ENCODE results near the gene P2RX7. TPM values are rescaled to one million over a fixed set of nuclear protein-coding genes. Genes with fewer than 3 reads are reported as not detected.
"Not testable (repeated sequence)": the region's sequence is repeated elsewhere in the genome, so short reads cannot be mapped to it uniquely, and the experiment has no call there.

Gene P2RX7
- polyA plus RNA-seq, 5 donors: 1.5 to 2.4 (median 1.6) TPM

GRCh38 chr12:121133838-121134237 is 1.2 kb downstream of the P2RX7 start:
- DNase-seq: no peak

GRCh38 chr12:121135320-121135719 is 2.6 kb downstream of the P2RX7 start:
- DNase-seq: no peak

- DNase-seq: no peak
Measured at GRCh38 chr12:121137512-121137911, 4.8 kb downstream of the P2RX7 start.

GRCh38 chr12:121138284-121138683 is 5.6 kb downstream of the P2RX7 start:
- no peak for DNase-seq

- DNase-seq: no peak
Measured at GRCh38 chr12:121139286-121139685, 6.6 kb downstream of the P2RX7 start.

GRCh38 chr12:121142171-121142950 is 9.7 kb downstream of the P2RX7 start:
- DNase-seq: no peak

- DNase-seq: no peak
Measured at GRCh38 chr12:121144416-121144914, 11.8 kb downstream of the P2RX7 start.

GRCh38 chr12:121145221-121145620 is 12.5 kb downstream of the P2RX7 start:
- no peak for DNase-seq

GRCh38 chr12:121149289-121149688 is 16.6 kb downstream of the P2RX7 start:
- DNase-seq: not testable (repeated sequence)

GRCh38 chr12:121154793-121155375 is 22.2 kb downstream of the P2RX7 start:
- no peak for DNase-seq

- DNase-seq: no peak
Measured at GRCh38 chr12:121156365-121156764, 23.7 kb downstream of the P2RX7 start.

- DNase-seq: no peak
Measured at GRCh38 chr12:121158085-121158484, 25.4 kb downstream of the P2RX7 start.

GRCh38 chr12:121158728-121159351 is 26.2 kb downstream of the P2RX7 start:
- DNase-seq: not testable (repeated sequence)

GRCh38 chr12:121159467-121160307 is 27.0 kb downstream of the P2RX7 start:
- no peak for DNase-seq

GRCh38 chr12:121162384-121162783 is 29.7 kb downstream of the P2RX7 start:
- no peak for DNase-seq

GRCh38 chr12:121162985-121163384 is 30.3 kb downstream of the P2RX7 start:
- no peak for DNase-seq

GRCh38 chr12:121164839-121165238 is 32.2 kb downstream of the P2RX7 start:
- DNase-seq: not testable (repeated sequence)

- DNase-seq: no peak
Measured at GRCh38 chr12:121165316-121165715, 32.6 kb downstream of the P2RX7 start.

- DNase-seq: no peak
Measured at GRCh38 chr12:121166356-121166755, 33.7 kb downstream of the P2RX7 start.

GRCh38 chr12:121167232-121167820 is 34.6 kb downstream of the P2RX7 start:
- DNase-seq: no peak

GRCh38 chr12:121167951-121168350 is 35.3 kb downstream of the P2RX7 start:
- no peak for DNase-seq
